Colonic mucosa (tissue), 4 donors: ENCODE measurements around the gene INKA2. TPM values are rescaled to one million over a fixed set of nuclear protein-coding genes. Genes with fewer than 3 reads are reported as not detected.

ENCODE experiments used
- DNase-seq: peaks from one replicate; pipeline ENCODE4 v3.0.0-alpha.2; 2020
- H3K27ac ChIP-seq: fragments of 200-600 bp; one replicate; pipeline ENCODE4 v1.8.0; 2021
- H3K27me3 ChIP-seq: fragments of 200-600 bp; one replicate; pipeline ENCODE4 v1.8.0; 2021
- H3K36me3 ChIP-seq: fragments of 200-600 bp; one replicate; pipeline ENCODE4 v1.8.0; 2021
- H3K4me1 ChIP-seq: fragments of 200-600 bp; one replicate; pipeline ENCODE4 v1.8.0; 2021; ENCODE audit warnings: mild to moderate bottlenecking
- H3K4me3 ChIP-seq: fragments of 200-600 bp; one replicate; pipeline ENCODE4 v1.8.0; 2021
- H3K9ac ChIP-seq, 2 donors: one replicate each; pipeline ENCODE4 v1.7.0; 2013; ENCODE audit warnings: control low read depth in 2 of 2, low read depth in 2 of 2, low read length in 2 of 2
- H3K9me3 ChIP-seq: fragments of 200-600 bp; one replicate; pipeline ENCODE4 v1.8.0; 2021
- intact Hi-C: fragments of 100-400 bp; cut with DNase I; formaldehyde crosslinking; loops from one replicate; pipeline ENCODE4 v1.14.1; 2022
- total RNA-seq, 2 donors: library from RNA; stranded (reverse); fragmentation: NEBNext Ultra II Directional in 1 of 2; extraction: Animal tissue kit (Norgen Biotek cat#: 25700) in 1 of 2; gene quantifications; one replicate each; pipeline ENCODE4 v1.2.1, GENCODE V29; 2021
- TF ChIP-seq, protein P1 (sequence below): fragments of 200-600 bp; IDR thresholded peaks from one replicate; pipeline ENCODE4 v1.8.0; 2022; ENCODE audit warnings: antibody characterized with exemption, mild to moderate bottlenecking
- donor health status: healthy.
- donor health status: DM: no; HTN: no; CAD: no.
- donor health status: DM: no; HTN: no; CAD: no.

INKA2 gene
- total RNA-seq, 2 donors from 2014 or later: 2.2 to 4.0 TPM

DNA sequence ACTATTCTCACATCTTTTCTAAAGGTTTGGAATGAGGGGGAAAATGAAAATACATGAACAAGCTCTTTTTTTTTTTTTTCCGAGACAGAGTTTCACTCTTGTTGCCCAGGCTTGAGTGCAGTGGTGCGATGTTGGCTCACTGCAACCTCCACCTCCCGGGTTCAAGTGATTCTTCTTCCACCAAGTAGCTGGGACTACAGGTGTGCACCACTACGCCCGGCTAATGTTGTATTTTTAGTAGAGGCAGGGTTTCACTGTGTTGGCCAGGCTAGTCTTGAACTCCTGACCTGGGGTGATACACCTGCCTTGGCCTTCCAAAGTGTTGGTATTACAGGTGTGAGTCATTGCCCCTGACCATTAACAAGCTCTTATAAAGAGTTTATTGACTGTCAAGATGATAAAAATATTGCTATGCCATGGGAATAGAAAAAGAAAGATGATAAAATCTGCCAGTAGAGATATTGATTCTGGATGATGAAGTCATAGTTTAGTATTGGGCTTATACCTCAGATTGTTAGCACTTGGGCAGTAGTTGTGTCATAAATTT lies 36.6 kb downstream of the INKA2 start:
- Histone ChIP-seq H3K27ac (no peak overlapping the region), H3K36me3 (peaks cover 14% of the 10 kb centered on the region), H3K27me3 (no peaks in the 10 kb centered on the region), H3K4me3 (no peak overlapping the region), H3K4me1 (no peaks in the 10 kb centered on the region), H3K9ac (no peak overlapping the region), H3K9me3 (no peaks in the 10 kb centered on the region)
- intact Hi-C loops: no loop called here
- DNase-seq: no peak
- TF ChIP-seq, protein P1, sequence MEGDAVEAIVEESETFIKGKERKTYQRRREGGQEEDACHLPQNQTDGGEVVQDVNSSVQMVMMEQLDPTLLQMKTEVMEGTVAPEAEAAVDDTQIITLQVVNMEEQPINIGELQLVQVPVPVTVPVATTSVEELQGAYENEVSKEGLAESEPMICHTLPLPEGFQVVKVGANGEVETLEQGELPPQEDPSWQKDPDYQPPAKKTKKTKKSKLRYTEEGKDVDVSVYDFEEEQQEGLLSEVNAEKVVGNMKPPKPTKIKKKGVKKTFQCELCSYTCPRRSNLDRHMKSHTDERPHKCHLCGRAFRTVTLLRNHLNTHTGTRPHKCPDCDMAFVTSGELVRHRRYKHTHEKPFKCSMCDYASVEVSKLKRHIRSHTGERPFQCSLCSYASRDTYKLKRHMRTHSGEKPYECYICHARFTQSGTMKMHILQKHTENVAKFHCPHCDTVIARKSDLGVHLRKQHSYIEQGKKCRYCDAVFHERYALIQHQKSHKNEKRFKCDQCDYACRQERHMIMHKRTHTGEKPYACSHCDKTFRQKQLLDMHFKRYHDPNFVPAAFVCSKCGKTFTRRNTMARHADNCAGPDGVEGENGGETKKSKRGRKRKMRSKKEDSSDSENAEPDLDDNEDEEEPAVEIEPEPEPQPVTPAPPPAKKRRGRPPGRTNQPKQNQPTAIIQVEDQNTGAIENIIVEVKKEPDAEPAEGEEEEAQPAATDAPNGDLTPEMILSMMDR: no peak

DNA sequence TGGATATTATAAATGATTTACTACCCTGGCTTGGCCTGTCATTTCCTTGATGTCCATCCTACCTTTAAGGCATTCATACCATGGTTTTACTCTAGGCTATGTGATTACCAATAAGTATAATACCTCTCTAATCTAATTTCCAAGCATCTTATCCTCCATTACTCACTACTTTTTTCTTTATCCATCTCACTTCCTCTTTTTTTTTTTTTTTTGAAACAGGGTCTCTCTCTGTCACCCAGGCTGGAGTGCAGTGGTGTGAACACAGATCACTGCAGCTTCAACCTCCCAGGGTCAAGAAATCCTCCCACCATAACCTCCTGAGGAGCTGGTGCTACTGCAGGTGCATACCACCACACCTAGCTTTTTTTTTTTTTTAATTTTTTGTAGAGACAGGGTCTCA lies 39.9 kb downstream of the INKA2 start:
- H3K9ac ChIP-seq: no peak overlapping the region
- peaks cover 14% of the 10 kb centered on the region for H3K36me3 ChIP-seq
- no peaks in the 10 kb centered on the region for H3K4me1 ChIP-seq
- no peak overlapping the region for H3K4me3 ChIP-seq
- no peak for DNase-seq
- H3K27ac ChIP-seq: no peak overlapping the region
- H3K27me3 ChIP-seq: no peaks in the 10 kb centered on the region
- no peaks in the 10 kb centered on the region for H3K9me3 ChIP-seq
- TF ChIP-seq, protein P1: no peak
- intact Hi-C loops: no loop called here

DNA sequence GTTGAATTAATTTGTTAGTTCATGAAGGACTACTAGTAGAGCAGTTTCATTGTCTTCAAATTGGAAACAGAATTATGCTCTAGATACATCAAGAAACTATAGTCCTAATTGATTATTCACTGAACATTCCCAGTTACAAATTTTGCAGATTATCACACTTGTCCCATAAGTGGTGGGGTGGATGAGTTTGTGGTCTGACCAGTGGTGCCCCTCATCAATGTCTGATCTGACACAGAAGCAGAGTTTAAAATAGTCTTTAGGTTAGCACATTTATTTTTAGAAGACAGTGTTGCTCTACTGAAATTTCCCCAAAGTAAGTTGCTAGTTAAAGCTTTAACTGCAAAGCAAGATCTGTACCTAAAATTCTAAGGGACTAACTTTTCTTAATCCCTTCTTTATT lies 42.9 kb downstream of the INKA2 start:
- no peak overlapping the region for H3K9ac ChIP-seq
- H3K36me3 ChIP-seq: peaks cover 14% of the 10 kb centered on the region
- TF ChIP-seq, protein P1: no peak
- DNase-seq: no peak
- no peak overlapping the region for H3K27ac ChIP-seq
- intact Hi-C loops: no loop called here
- H3K4me3 ChIP-seq: no peak overlapping the region
- H3K4me1 ChIP-seq: no peaks in the 10 kb centered on the region
- H3K9me3 ChIP-seq: no peaks in the 10 kb centered on the region
- no peaks in the 10 kb centered on the region for H3K27me3 ChIP-seq

DNA sequence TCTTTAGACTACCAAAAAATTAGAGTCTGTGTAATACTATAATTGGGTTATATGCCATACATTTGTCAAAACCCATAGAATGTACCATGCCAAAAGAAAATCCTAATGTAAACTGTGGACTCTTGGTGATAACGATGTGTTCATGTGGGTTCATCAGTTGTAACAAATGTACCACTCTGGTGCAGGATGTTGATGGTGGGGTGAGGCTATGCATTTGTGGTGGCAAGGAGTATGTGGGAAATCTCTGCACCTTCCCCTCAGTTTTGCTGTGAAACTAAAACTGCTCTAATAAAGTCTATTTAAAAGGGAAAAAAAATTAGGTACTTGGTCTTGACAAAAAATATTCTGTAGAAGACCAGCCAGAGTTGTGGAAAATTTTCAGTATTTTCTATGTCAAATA lies 43.4 kb downstream of the INKA2 start:
- Histone ChIP-seq H3K27me3 (no peaks in the 10 kb centered on the region), H3K27ac (no peak overlapping the region), H3K4me1 (no peaks in the 10 kb centered on the region), H3K4me3 (no peak overlapping the region), H3K36me3 (peaks cover 14% of the 10 kb centered on the region), H3K9me3 (no peaks in the 10 kb centered on the region), H3K9ac (no peak overlapping the region)
- no peak for DNase-seq
- intact Hi-C loops: no loop called here
- TF ChIP-seq, protein P1: no peak

DNA sequence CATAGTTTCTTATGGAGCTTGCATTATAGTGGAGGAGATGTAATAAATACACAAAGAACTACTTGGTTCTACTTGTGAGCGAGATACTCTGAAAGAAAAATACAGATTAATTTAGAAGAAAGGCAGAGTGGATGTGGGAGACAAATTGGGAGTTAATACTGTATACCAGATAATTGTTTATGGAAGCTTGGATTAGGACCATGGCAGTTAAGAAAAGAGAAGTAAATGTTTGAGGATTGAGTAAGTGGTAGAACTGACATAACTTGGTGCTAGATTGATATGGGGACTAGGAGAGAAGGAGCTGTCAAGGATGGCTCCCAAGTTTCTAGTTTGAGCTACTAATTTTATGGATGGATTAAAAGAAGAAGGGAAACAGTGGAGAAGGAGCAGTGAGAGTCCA lies 47.3 kb downstream of the INKA2 start:
- Histone ChIP-seq H3K36me3 (no peaks in the 10 kb centered on the region), H3K27me3 (no peaks in the 10 kb centered on the region), H3K4me3 (no peak overlapping the region), H3K9ac (no peak overlapping the region), H3K9me3 (no peaks in the 10 kb centered on the region), H3K27ac (no peak overlapping the region), H3K4me1 (peaks cover 5% of the 10 kb centered on the region)
- TF ChIP-seq, protein P1: no peak
- intact Hi-C loops: no loop called here
- DNase-seq: no peak

DNA sequence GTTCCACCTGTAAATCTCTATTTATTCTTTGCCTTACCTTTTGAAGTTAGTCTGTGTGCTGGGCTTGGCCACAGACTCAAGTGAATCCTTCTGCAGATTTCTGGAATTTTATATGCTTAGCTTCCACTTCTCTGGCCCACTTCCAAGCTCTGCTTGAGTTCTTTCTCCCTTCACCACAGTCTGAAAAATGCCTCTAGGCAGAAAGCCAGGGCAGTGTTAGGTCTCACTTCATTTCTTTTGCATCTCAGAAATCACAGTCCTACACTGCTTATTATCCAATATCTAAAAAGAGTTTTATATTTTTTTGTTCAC lies 48.9 kb downstream of the INKA2 start:
- no peaks in the 10 kb centered on the region for H3K9me3 ChIP-seq
- intact Hi-C loops: no loop called here
- H3K4me1 ChIP-seq: peaks cover 5% of the 10 kb centered on the region
- no peak overlapping the region for H3K27ac ChIP-seq
- TF ChIP-seq, protein P1: no peak
- no peak overlapping the region for H3K4me3 ChIP-seq
- peak; percentile 29 for DNase-seq
- H3K36me3 ChIP-seq: no peaks in the 10 kb centered on the region
- H3K27me3 ChIP-seq: no peaks in the 10 kb centered on the region
- H3K9ac ChIP-seq: no peak overlapping the region
